Peyer's patch (tissue), 4 donors: Measurements from ENCODE around the gene ZNF491.

Source experiments
- CTCF ChIP-seq, 6 experiments: fragments of 450-650 bp in 4 of 6; fragments of 200-600 bp in 2 of 6; sonication (generic) in 1 of 6; IDR thresholded peaks; one replicate each; pipeline ENCODE4 v1.5.1; 2017 to 2019; ENCODE audit warnings: antibody characterized with exemption in 6 of 6, mild to moderate bottlenecking in 3 of 6, moderate library complexity in 1 of 6
- POLR2A ChIP-seq, 2 donors: fragments of 450-650 bp; IDR thresholded peaks; one replicate each; pipeline ENCODE4 v1.5.1; 2017; ENCODE audit warnings: antibody characterized with exemption in 2 of 2, mild to moderate bottlenecking in 2 of 2, moderate library complexity in 2 of 2

- TF ChIP-seq CTCF (IDR thresholded peaks at IDR 0.05) (no peak), POLR2A (IDR thresholded peaks at IDR 0.05) (no peak)
Measured at GRCh38 chr19:11784356-11784755, 14.0 kb upstream of the ZNF491 start.
